GM18907 (cell line): ENCODE measurements around the gene SAMHD1.
"Not testable (repeated sequence)": the region's sequence is repeated elsewhere in the genome, so short reads cannot be mapped to it uniquely, and the experiment has no call there.

Experiments
- ATAC-seq: cut with Tn5 transposase; IDR thresholded peaks from one replicate; pipeline ENCODE4 v1.9.1; 2021; ENCODE audit warnings: mild to moderate bottlenecking, moderate library complexity; ENCODE audit not compliant: unreplicated experiment

Gene SAMHD1

DNA sequence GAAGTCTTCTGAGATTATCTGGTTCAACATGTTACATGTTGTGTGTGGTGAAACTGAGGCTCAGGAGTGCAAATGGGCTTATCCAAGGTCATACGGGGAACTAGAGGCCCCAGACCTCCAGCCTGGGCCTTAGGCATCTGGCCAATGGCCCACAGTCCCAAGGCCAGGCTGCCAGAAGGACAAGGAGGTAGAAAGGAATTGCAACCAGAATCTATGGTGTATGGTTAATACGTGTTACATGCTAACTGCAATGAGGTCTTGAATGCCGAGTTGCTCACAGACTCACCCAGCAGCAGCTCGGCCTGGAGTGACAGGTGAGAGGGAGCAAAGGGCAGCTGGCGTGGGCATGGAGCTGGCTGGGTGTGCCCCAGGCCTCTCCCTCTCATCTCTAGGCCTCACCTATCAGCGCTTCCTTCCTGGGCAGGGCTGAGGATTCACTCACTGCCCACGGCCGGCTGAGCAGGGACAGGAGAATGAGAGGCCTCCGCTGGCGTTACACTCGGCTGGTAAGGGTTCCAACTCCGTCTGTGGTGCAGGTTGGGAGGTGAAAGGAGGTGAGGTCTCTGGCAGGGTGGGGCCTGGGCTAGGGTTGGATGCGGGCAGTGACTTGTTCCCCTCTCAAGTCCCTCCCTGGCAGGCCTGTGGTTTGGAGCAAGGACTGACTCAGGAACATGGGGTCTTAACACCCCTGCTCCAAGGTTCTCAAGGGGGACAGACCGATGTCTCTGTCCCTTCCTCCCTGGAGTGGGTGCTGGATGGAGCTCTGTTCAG, 75.6 kb downstream of the SAMHD1 start, which contains the start of gene TLDC2:
Gene TLDC2 (plus strand): TSS at position 437 of the 771 bp plus-strand sequence. CDS start 37 bp downstream, at position 474.
- ATAC-seq, result no peak

GRCh38 chr20:36875093-36875492, 76.4 kb downstream of the SAMHD1 start:
- not testable (repeated sequence) for ATAC-seq

GRCh38 chr20:36873498-36874189, 77.9 kb downstream of the SAMHD1 start:
- no peak for ATAC-seq

DNA sequence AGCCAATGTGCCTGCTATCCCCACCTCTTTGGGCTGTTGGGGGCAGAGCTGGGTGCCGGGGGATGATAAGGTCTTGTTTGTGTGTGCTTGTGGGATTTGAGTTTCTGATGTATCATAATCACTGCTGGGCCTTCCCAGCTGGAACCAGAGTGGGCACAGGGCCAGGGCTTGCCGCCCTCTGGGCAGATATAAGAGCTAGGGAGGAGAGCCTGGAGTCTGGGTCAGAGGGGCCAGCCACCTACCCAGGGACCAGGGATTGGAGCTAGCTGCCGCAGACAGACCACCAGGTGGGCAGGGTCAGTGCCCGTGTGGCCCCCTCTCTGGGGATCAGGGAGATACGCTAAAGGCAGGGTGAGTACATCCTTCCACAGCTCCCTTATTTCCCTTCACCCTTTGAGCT, 78.7 kb downstream of the SAMHD1 start:
- no peak for ATAC-seq

GRCh38 chr20:36871640-36872570, 79.6 kb downstream of the SAMHD1 start:
- no peak for ATAC-seq

- ATAC-seq, result no peak
Measured at GRCh38 chr20:36866681-36867495, 84.6 kb downstream of the SAMHD1 start.

GRCh38 chr20:36866164-36866563, 85.3 kb downstream of the SAMHD1 start:
- ATAC-seq, result no peak

DNA sequence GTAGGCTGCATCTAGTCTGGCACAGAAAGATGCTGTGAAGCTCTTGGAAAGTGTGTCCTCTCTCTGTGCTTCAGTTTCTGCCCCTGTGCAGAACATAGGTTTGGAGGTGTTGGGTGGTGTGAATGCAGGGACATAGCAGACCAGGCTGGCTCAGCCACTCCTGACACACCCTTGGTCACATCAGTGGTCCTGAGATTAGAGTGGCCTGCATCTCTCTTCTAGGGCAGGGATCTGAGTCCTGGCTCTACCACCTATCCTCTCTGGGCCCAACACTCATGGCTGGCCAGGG, 85.7 kb downstream of the SAMHD1 start:
- ATAC-seq, result no peak

GRCh38 chr20:36865076-36865860, 86.2 kb downstream of the SAMHD1 start:
- ATAC-seq, result no peak

GRCh38 chr20:36862857-36863668, 88.4 kb downstream of the SAMHD1 start:
- peak; percentile 47 for ATAC-seq

- no peak for ATAC-seq
Measured at GRCh38 chr20:36861875-36862801, 89.4 kb downstream of the SAMHD1 start.

GRCh38 chr20:36861625-36861874, 90.0 kb downstream of the SAMHD1 start:
- ATAC-seq, result no peak

- no peak for ATAC-seq
Measured at GRCh38 chr20:36860811-36861624, 90.5 kb downstream of the SAMHD1 start.

- no peak for ATAC-seq
Measured at GRCh38 chr20:36860339-36860738, 91.2 kb downstream of the SAMHD1 start.

DNA sequence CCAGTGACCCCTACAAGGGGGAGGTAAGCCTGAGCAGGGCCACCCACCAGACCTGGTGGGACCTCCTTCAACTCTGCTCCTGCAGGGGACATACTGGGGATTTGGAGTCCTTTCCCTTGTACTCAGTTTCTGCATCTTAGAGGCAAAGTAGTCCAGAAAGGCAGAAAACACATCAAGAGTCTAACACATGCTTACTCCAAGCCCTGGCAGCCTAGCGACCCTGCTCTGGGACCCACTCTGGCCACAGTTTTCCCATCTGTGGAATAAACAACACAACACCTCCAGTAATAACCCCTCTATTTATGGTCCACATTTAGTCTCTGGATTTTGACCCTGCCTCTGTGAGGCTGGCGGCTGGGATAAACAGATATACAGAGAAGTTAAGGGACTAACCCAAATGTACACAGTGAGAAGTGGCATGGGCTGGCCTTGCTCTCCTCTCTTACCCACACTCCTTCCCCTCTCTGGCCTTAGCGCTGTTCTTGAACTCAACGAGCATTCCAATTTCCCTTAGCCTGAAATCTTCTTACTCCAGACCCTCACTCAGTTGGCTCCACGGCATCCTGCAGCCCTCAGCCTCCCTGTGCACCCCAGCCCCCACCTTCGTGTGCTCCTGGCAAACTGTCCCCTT, 91.7 kb downstream of the SAMHD1 start:
- no peak for ATAC-seq

GRCh38 chr20:36859282-36859555, 92.3 kb downstream of the SAMHD1 start:
- ATAC-seq, result no peak
